ENCODE data around the gene SLC2A9. TPM values are rescaled to one million over a fixed set of nuclear protein-coding genes. Genes with fewer than 3 reads are reported as not detected.

The SLC2A9 gene
- total RNA-seq, 1 experiment from 2014 or later: 3.5 TPM

- ATAC-seq: no peak
- H3K27me3 ChIP-seq (ENCODE audit: control insufficient read depth, insufficient read depth, low read length): no peaks in the 10 kb centered on the region
- intact Hi-C loops (cut with micrococcal nuclease; ENCODE audit: unreplicated experiment) (no loop called here), in situ Hi-C loops (cut with HindIII; ENCODE audit: low pct_unique_long_range_greater_than_20kb, low sequenced_read_pairs) (no loop called here)
- H3K9me3 ChIP-seq (ENCODE audit: control insufficient read depth, insufficient read depth, low read depth, low read length): no peaks in the 10 kb centered on the region
- H3K36me3 ChIP-seq (ENCODE audit: control insufficient read depth, insufficient read depth, low read length): no peaks in the 10 kb centered on the region
- no peak overlapping the region for H3K4me3 ChIP-seq (ENCODE audit: low read depth in 2 of 2, low read length in 2 of 2)
- ChIA-PET CTCF (no interaction called here), POLR2A (no interaction called here)
- H3K4me1 ChIP-seq (ENCODE audit: control insufficient read depth, insufficient read depth, low read length): no peaks in the 10 kb centered on the region
- DNase-seq (ENCODE audit: low read depth, low spot score): no peak
- no peak overlapping the region for H3K27ac ChIP-seq (ENCODE audit: low read length)
- no TSS peak for BruUV-seq (replicated peaks)
- no peak for TF ChIP-seq REST (IDR thresholded peaks at IDR 0.05; ENCODE audit: insufficient read depth in 1 of 2, low read depth in 2 of 2, low read length in 1 of 2)
- TF ChIP-seq POLR2AphosphoS5 (IDR thresholded peaks at IDR 0.05; ENCODE audit: low read depth, low read length): no peak
These were observed 52.8 kb downstream of the SLC2A9 start for GRCh38 chr4:9968472-9968871.

DNA sequence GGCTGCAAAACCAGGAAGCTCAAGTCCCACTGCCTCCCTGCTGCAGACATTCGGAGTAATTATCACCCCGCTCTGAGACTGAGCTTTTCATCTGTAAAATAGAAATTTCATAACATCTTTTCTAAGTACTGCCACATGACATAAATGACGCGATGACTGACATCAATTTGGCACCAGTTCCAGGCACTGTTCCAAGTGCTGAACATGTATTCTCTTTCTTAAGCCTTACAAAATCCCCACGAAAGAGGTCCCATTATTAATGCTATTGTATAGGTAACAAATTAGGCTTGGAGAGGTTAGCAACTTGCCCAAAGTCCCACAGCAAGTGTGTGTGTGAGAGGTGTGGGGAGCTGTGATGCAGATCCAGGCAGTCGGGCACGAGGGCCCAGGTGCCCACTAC, 56.4 kb downstream of the SLC2A9 start:
- Histone ChIP-seq H3K9me3 (ENCODE audit: control insufficient read depth, insufficient read depth, low read depth, low read length) (no peaks in the 10 kb centered on the region), H3K4me1 (ENCODE audit: control insufficient read depth, insufficient read depth, low read length) (no peaks in the 10 kb centered on the region), H3K36me3 (ENCODE audit: control insufficient read depth, insufficient read depth, low read length) (no peaks in the 10 kb centered on the region), H3K4me3 (ENCODE audit: low read depth in 2 of 2, low read length in 2 of 2) (no peak overlapping the region), H3K27me3 (ENCODE audit: control insufficient read depth, insufficient read depth, low read length) (no peaks in the 10 kb centered on the region), H3K27ac (ENCODE audit: low read length) (no peak overlapping the region)
- ChIA-PET POLR2A (no interaction called here), CTCF (no interaction called here)
- DNase-seq (ENCODE audit: low read depth, low spot score): no peak
- ATAC-seq: no peak
- in situ Hi-C loops (cut with HindIII; ENCODE audit: low pct_unique_long_range_greater_than_20kb, low sequenced_read_pairs) (no loop called here), intact Hi-C loops (cut with micrococcal nuclease; ENCODE audit: unreplicated experiment) (no loop called here)
- TF ChIP-seq SIN3A (IDR thresholded peaks at IDR 0.05; ENCODE audit: borderline replicate concordance, insufficient read depth, low read depth, low read length) (no peak), REST (IDR thresholded peaks at IDR 0.05; ENCODE audit: insufficient read depth in 1 of 2, low read depth in 2 of 2, low read length in 1 of 2) (no peak), CTCF (IDR thresholded peaks at IDR 0.05) (no peak), POLR2AphosphoS5 (IDR thresholded peaks at IDR 0.05; ENCODE audit: low read depth, low read length) (no peak), TCF7L2 (IDR thresholded peaks at IDR 0.05; ENCODE audit: low read depth, low read length) (no peak)
- BruUV-seq (replicated peaks): no TSS peak

Measured in Panc1 (cell line).